Heart right ventricle (tissue), 16 donors: ENCODE measurements around the gene ADAM33. TPM values are rescaled to one million over a fixed set of nuclear protein-coding genes. Genes with fewer than 3 reads are reported as not detected.

ENCODE experiments used
- ATAC-seq, 8 donors: fragments of 200-7000 bp; cut with Tn5 transposase; one replicate each; pipeline ENCODE4 v1.9.1; 2020; ENCODE audit warnings: mild to moderate bottlenecking in 8 of 8, moderate library complexity in 8 of 8, moderate number of reproducible peaks in 1 of 8
- DNase-seq, 2 donors: peaks; one replicate each; pipeline ENCODE4 v3.0.0-alpha.2; 2020
- H3K27ac ChIP-seq, 10 donors: fragments of 200-600 bp; sonication (generic) in 2 of 10; one replicate each; pipeline versions ENCODE4 v1.5.0 to v1.8.0; 2020 to 2022; ENCODE audit warnings: mild to moderate bottlenecking in 3 of 10
- H3K27me3 ChIP-seq, 7 donors: fragments of 200-600 bp; one replicate each; pipeline ENCODE4 v1.8.0; 2021 to 2022; ENCODE audit warnings: mild to moderate bottlenecking in 2 of 7
- H3K36me3 ChIP-seq, 9 donors: fragments of 200-600 bp; sonication (generic) in 1 of 9; one replicate each; pipeline versions ENCODE4 v1.5.0 to v1.8.0; 2020 to 2022; ENCODE audit warnings: mild to moderate bottlenecking in 2 of 9
- H3K4me1 ChIP-seq, 9 donors: fragments of 200-600 bp; sonication (generic) in 1 of 9; one replicate each; pipeline versions ENCODE4 v1.5.0 to v1.8.0; 2020 to 2022; ENCODE audit warnings: mild to moderate bottlenecking in 4 of 9
- H3K4me3 ChIP-seq, 10 donors: fragments of 200-600 bp; sonication (generic) in 2 of 10; one replicate each; pipeline versions ENCODE4 v1.5.0 to v1.8.0; 2020 to 2022; ENCODE audit warnings: mild to moderate bottlenecking in 7 of 10, moderate library complexity in 2 of 10
- H3K9me3 ChIP-seq, 11 donors: fragments of 200-600 bp in 10 of 11; sonication (generic) in 2 of 11; one replicate each; pipeline versions ENCODE4 v1.5.0 to v1.8.0; 2013 to 2022; ENCODE audit warnings: mild to moderate bottlenecking in 2 of 11, control low read depth in 1 of 11, moderate library complexity in 1 of 11
- CTCF ChIP-seq, 9 donors: fragments of 200-600 bp; sonication (generic) in 2 of 9; IDR thresholded peaks; one replicate each; pipeline versions ENCODE4 v1.5.0 to v1.8.0; 2021 to 2022; ENCODE audit warnings: antibody characterized with exemption in 9 of 9, mild to moderate bottlenecking in 5 of 9, moderate library complexity in 1 of 9
- WGBS, 2 donors: extraction: QIAGEN DNeasy Blood & Tissue Kit; methylation state at CpG; one replicate each; pipeline ENCODE4 v1.1.7; 2013; ENCODE audit warnings: inconsistent platforms in 1 of 2; 5-methylcytosine and 5-hydroxymethylcytosine counted together
- intact Hi-C, 10 donors: fragments of 100-400 bp; cut with DNase I; formaldehyde crosslinking; loops; one replicate each; pipeline versions ENCODE4 v1.11.1 to v1.14.2; 2022
- polyA plus RNA-seq, 2 donors: library from polyadenylated mRNA; stranded (reverse); fragments of 200-250 nt; gene quantifications; one replicate each; pipeline ENCODE4 v1.2.3, GENCODE V29; 2013
- total RNA-seq, 10 donors: library from RNA; stranded (reverse); fragmentation: NEBNext Ultra II Directional in 3 of 10; extraction: Animal tissue kit (Norgen Biotek cat#: 25700) in 3 of 10; gene quantifications; one replicate each; pipeline versions ENCODE4 v1.2.1 to v1.2.4, GENCODE V29; 2021 to 2023
- donor health status: Arrhythmogenic right ventricular cardiomyopathy.
- donor health status: ischemic (EF 13 %, LVEDD 7.1; RV severe dilation, severe dysfunction).
- donor health status: healthy with polysubstance abuse.
- donor health status: DM: no; HTN: yes; CAD: no.
- donor health status: DM: no; HTN: no; CAD: no.
- donor health status: ischemic (EF 25% LVEDD 6.9; RV normal size, moderate dysfunction).
- donor health status: ischemic (EF 25% LVEDD 5.7; RV mildly dilated, moderate dysfunction).
- donor health status: healthy.
- donor health status: DM: yes; HTN: yes; CAD: no.
- donor health status: Ischemic cardiomyopathy.
- donor health status: ischemic (EF 35%, LVEDD 5.7; RV mildly dilated, moderate dysfunction).
- donor health status: nonischemic (EF 11% LVEDD 7.7; RV severe dilation, severe dysfunction).
- donor health status: DM: yes; HTN: yes; CAD: no.
- donor health status: PGD.
- donor health status: ischemic (EF 29% LVEDD 5.4; RV normal size, mild dysfunction).
- donor health status: nonischemic (EF 23%, LVEDD 6.1; RV moderate dilation, normal function).

The ADAM33 gene
- total and polyA plus RNA-seq, 12 donors = 1.6 to 71.8 (median 4.5) TPM

DNA sequence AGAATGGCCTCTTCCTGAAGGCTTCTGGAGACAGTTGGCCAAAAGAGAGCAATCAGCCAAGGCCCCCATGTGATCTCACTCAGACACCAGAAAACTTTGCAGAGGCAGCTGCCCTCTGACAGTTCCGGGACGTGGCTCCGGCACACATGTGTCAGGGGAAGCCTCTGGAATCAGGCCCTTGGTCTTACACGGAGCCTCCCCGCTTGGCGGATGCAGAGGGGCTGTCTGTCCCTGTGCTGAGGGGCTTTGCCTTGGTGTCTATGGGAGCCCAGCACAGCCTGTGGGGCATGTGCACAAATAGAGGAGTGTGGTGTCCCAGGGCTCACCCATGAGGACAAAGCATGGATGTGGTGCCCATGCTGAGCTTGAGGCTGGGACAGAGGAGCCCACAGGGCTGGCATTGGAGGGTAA is 16.8 kb upstream of the ADAM33 start:
- peaks cover 0 to 44% (median 0%) of the 10 kb centered on the region in 9 donors for H3K36me3 ChIP-seq
- H3K27ac ChIP-seq = no peak overlapping the region
- DNase-seq = no peak
- no peak for ATAC-seq
- no peak overlapping the region for H3K4me3 ChIP-seq
- WGBS, 2 donors = 71 to 83% methylated on average over 6 of the region's 6 CpGs
- H3K4me1 ChIP-seq = no peaks in the 10 kb centered on the region
- peaks cover 0 to 7% (median 0%) of the 10 kb centered on the region in 11 donors for H3K9me3 ChIP-seq
- intact Hi-C loops = no loop called here
- no peak for TF ChIP-seq CTCF (IDR thresholded peaks at IDR 0.05)
- H3K27me3 ChIP-seq = no peaks in the 10 kb centered on the region

DNA sequence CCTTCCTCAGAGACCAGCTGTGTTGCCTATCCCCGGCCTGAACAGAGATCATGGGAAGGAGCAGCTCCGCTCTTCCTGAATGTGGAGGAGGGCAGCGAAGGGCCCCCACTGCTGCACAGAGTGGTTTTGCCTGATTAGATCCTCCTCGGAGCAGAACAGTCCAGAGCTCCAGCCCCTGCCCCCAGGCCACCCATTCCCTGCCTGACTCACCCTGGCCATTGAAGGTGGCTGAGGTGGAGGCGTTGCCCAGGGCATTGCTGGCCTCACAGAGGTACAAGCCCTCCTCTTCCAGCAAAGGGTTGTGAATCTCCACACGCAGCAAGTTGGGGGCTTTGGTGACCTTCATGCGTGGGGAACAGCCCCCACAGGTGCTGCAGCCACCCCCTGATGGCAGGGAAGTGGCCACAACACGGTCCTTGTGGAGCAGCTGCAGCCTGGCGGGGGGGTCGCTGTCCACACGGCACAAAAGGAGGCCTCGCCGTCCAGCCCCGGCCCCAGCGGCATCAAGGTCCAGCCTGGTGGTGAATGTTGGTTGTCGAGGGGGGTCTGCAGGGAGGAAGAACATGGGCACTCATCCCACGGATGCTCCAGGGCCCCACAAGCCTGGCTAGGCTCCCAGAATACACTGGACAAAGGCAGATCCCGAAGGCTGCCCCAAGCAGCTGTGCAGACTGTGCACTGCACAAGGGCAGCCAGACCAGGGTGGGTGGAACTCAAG is 15.9 kb upstream of the ADAM33 start:
- DNase-seq = no peak
- H3K9me3 ChIP-seq = peaks cover 0 to 7% (median 0%) of the 10 kb centered on the region in 11 donors
- WGBS, 2 donors = 76 to 79% methylated on average over 18 of the region's 18 CpGs

GRCh38 chr20:3696745-3697587 is 15.2 kb upstream of the ADAM33 start:
- Histone ChIP-seq H3K4me3 (no peak overlapping the region), H3K27ac (no peak overlapping the region), H3K27me3 (no peaks in the 10 kb centered on the region), H3K4me1 (no peaks in the 10 kb centered on the region), H3K36me3 (peaks cover 0 to 44% (median 0%) of the 10 kb centered on the region in 9 donors), H3K9me3 (peaks cover 0 to 7% (median 0%) of the 10 kb centered on the region in 11 donors)
- no peak for TF ChIP-seq CTCF (IDR thresholded peaks at IDR 0.05)
- 87 to 89% methylated on average over 15 of the region's 15 CpGs for WGBS, 2 donors
- DNase-seq = no peak
- intact Hi-C loops = no loop called here
- ATAC-seq = peak in 2 of 8 donors; percentile 8 to 9

More for the DNA sequence above, 15.9 kb upstream of the ADAM33 start:
- no peaks in the 10 kb centered on the region for H3K27me3 ChIP-seq
- H3K36me3 ChIP-seq = peaks cover 0 to 41% (median 0%) of the 10 kb centered on the region in 9 donors
- TF ChIP-seq CTCF (IDR thresholded peaks at IDR 0.05) = no peak
- H3K4me1 ChIP-seq = no peaks in the 10 kb centered on the region
- H3K4me3 ChIP-seq = no peak overlapping the region
- no peak for ATAC-seq
- intact Hi-C loops = no loop called here
- no peak overlapping the region for H3K27ac ChIP-seq

- Histone ChIP-seq H3K27ac (no peak overlapping the region), H3K36me3 (peaks cover 0 to 40% (median 0%) of the 10 kb centered on the region in 9 donors), H3K4me3 (no peak overlapping the region), H3K4me1 (no peaks in the 10 kb centered on the region), H3K9me3 (peaks cover 0 to 7% (median 0%) of the 10 kb centered on the region in 11 donors), H3K27me3 (no peaks in the 10 kb centered on the region)
- no peak for ATAC-seq
- peak in 4 of 9 donors; percentile 15 to 38 (median 27) for TF ChIP-seq CTCF (IDR thresholded peaks at IDR 0.05)
- DNase-seq = no peak
- WGBS, 2 donors = 95% methylated on average over 1 of the region's 1 CpG
- intact Hi-C loops = no loop called here
These were observed 14.4 kb upstream of the ADAM33 start for GRCh38 chr20:3696200-3696599.
